SK-N-SH (cell line): ENCODE measurements around the gene MACROD2. TPM values are rescaled to one million over a fixed set of nuclear protein-coding genes. Genes with fewer than 3 reads are reported as not detected.

Source experiments
- CTCF ChIA-PET: fragments of 300-600, 350-600 bp; formaldehyde crosslinking; extraction: SDS; loops from one replicate; lab custom pipeline; 2021; lab: Yijun Ruan, JAX
- POLR2A ChIA-PET: fragments of 350-600 bp; sonication (Branson Sonifier 250); formaldehyde crosslinking; extraction: SDS; loops from one replicate; lab custom pipeline; 2020; ENCODE audit warnings: antibody characterized with exemption, inconsistent platforms; lab: Yijun Ruan, JAX
- DNase-seq: peaks from one replicate; pipeline ENCODE4 v3.0.0; 2012
- H2AFZ ChIP-seq: fragments of 200-600 bp; sonication (generic); 2 replicates; pipeline ENCODE4 v1.8.1; 2016; ENCODE audit warnings: antibody characterized with exemption, mild to moderate bottlenecking, low read depth
- H3F3A ChIP-seq: fragments of 200-600 bp; sonication (generic); replicated peaks from 2 replicates; pipeline ENCODE3; 2016; ENCODE audit warnings: antibody characterized with exemption, mild to moderate bottlenecking; ENCODE audit not compliant: insufficient read depth
- H3K27ac ChIP-seq, 2 experiments: fragments of 200-500 bp in 1 of 2; fragments of 200-600 bp in 1 of 2; sonication (Bioruptor generic) in 1 of 2; sonication (generic), shearing (Covaris generic) in 1 of 2; 2 replicates each; pipeline versions ENCODE4 v1.5.1 to v1.6.1; 2014 to 2016; ENCODE audit warnings: low read depth in 2 of 2, inconsistent platforms in 1 of 2, low read length in 1 of 2, mild to moderate bottlenecking in 1 of 2, mixed read lengths in 1 of 2
- H3K27me3 ChIP-seq: fragments of 200-600 bp; sonication (generic), shearing (Covaris generic); 2 replicates; pipeline ENCODE4 v1.6.1; 2016; ENCODE audit warnings: mixed run types; ENCODE audit not compliant: insufficient read depth
- H3K36me3 ChIP-seq, 2 experiments: fragments of 200-500 bp in 1 of 2; fragments of 200-600 bp in 1 of 2; sonication (Bioruptor generic) in 1 of 2; sonication (generic) in 1 of 2; replicated peaks in 1 of 2; 2 replicates each; pipeline versions ENCODE3 to v1.5.1; 2014 to 2016; ENCODE audit warnings: low read length in 1 of 2, mild to moderate bottlenecking in 1 of 2; ENCODE audit not compliant: insufficient read depth in 2 of 2, control insufficient read depth in 1 of 2
- H3K4me1 ChIP-seq, 2 experiments: fragments of 200-500 bp in 1 of 2; fragments of 200-600 bp in 1 of 2; sonication (Bioruptor generic) in 1 of 2; sonication (generic), shearing (Covaris generic) in 1 of 2; 2 replicates each; pipeline versions ENCODE4 v1.5.1 to v1.6.1; 2014 to 2016; ENCODE audit warnings: low read depth in 1 of 2, low read length in 1 of 2, mixed run types in 1 of 2; ENCODE audit not compliant: insufficient read depth in 2 of 2, control insufficient read depth in 1 of 2
- H3K4me2 ChIP-seq: fragments of 200-600 bp; sonication (generic), shearing (Covaris generic); 2 replicates; pipeline ENCODE4 v1.6.1; 2017; ENCODE audit warnings: mixed run types
- H3K4me3 ChIP-seq, 2 experiments: fragments of 200-500 bp in 1 of 2; fragments of 200-600 bp in 1 of 2; sonication (Bioruptor generic) in 1 of 2; sonication (generic), shearing (Covaris generic) in 1 of 2; 2 replicates each; pipeline versions ENCODE4 v1.5.1 to v1.8.1; 2014 to 2016; ENCODE audit warnings: low read depth in 2 of 2, inconsistent platforms in 1 of 2, low read length in 1 of 2, mild to moderate bottlenecking in 1 of 2, mixed read lengths in 1 of 2, moderate library complexity in 1 of 2
- H3K79me2 ChIP-seq: fragments of 200-600 bp; sonication (generic); 2 replicates; pipeline ENCODE4 v1.8.1; 2017; ENCODE audit warnings: mild to moderate bottlenecking; ENCODE audit not compliant: insufficient read depth
- H3K9ac ChIP-seq: fragments of 200-600 bp; sonication (generic); 2 replicates; pipeline ENCODE4 v1.6.1; 2017; ENCODE audit warnings: mixed run types
- H3K9me2 ChIP-seq: fragments of 200-600 bp; sonication (generic); 2 replicates; pipeline ENCODE4 v1.6.1; 2017; ENCODE audit warnings: mixed run types
- H3K9me3 ChIP-seq: fragments of 200-600 bp; sonication (generic); 2 replicates; pipeline ENCODE4 v1.6.1; 2017; ENCODE audit warnings: mixed run types, mild to moderate bottlenecking, moderate library complexity
- H4K20me1 ChIP-seq: fragments of 200-600 bp; sonication (generic); 2 replicates; pipeline ENCODE4 v1.6.1; 2017; ENCODE audit warnings: mild to moderate bottlenecking, mixed run types; ENCODE audit not compliant: insufficient read depth
- GABPA ChIP-seq: IDR thresholded peaks from 2 replicates; pipeline ENCODE4 v1.4.0; 2012; ENCODE audit warnings: low read depth, mild to moderate bottlenecking
- JUND ChIP-seq: IDR thresholded peaks from 2 replicates; pipeline ENCODE4 v1.4.0; 2012
- MEF2A ChIP-seq: IDR thresholded peaks from 2 replicates; pipeline ENCODE4 v1.4.0; 2012; ENCODE audit warnings: low read depth, borderline replicate concordance
- MXI1 ChIP-seq: IDR thresholded peaks from 2 replicates; pipeline ENCODE4 v1.6.1; 2012; ENCODE audit warnings: mild to moderate bottlenecking, low read depth, low read length, improper control_type of control experiment
- NRF1 ChIP-seq: IDR thresholded peaks from 2 replicates; pipeline ENCODE4 v1.6.1; 2012; ENCODE audit warnings: low read depth, mild to moderate bottlenecking, low read length
- POLR2AphosphoS5 ChIP-seq: IDR thresholded peaks from 2 replicates; pipeline ENCODE4 v1.6.1; 2012; ENCODE audit warnings: low read depth, low read length
- RFX5 ChIP-seq: IDR thresholded peaks from 2 replicates; pipeline ENCODE4 v1.6.1; 2012; ENCODE audit warnings: mild to moderate bottlenecking, improper control_type of control experiment, low read length
- RXRA ChIP-seq: IDR thresholded peaks from 2 replicates; pipeline ENCODE4 v1.4.0; 2012; ENCODE audit warnings: low read depth, mild to moderate bottlenecking, borderline replicate concordance
- SIN3A ChIP-seq: IDR thresholded peaks from 2 replicates; pipeline ENCODE4 v1.6.1; 2012; ENCODE audit warnings: low read depth, mild to moderate bottlenecking, low read length, moderate library complexity, borderline replicate concordance
- TAF1 ChIP-seq: IDR thresholded peaks from 2 replicates; pipeline ENCODE4 v1.6.1; 2012; ENCODE audit warnings: low read depth, mild to moderate bottlenecking, low read length, moderate library complexity, borderline replicate concordance
- TCF12 ChIP-seq: IDR thresholded peaks from 2 replicates; pipeline ENCODE4 v1.4.0; 2012
- TEAD4 ChIP-seq: IDR thresholded peaks from 2 replicates; pipeline ENCODE4 v1.4.0; 2012; ENCODE audit warnings: mild to moderate bottlenecking, borderline replicate concordance; ENCODE audit not compliant: insufficient read depth
- USF2 ChIP-seq: fragments of 150-350 bp; IDR thresholded peaks from 2 replicates; pipeline ENCODE4 v1.6.1; 2017; ENCODE audit warnings: antibody characterized with exemption, low read length, low read depth, borderline replicate concordance
- YY1 ChIP-seq: IDR thresholded peaks from 2 replicates; pipeline ENCODE4 v1.4.0; 2012; ENCODE audit warnings: low read depth, mild to moderate bottlenecking
- WGBS: methylation state at CpG from one replicate; pipeline ENCODE4 v1.1.6; 2017; ENCODE audit warnings: low lambda C conversion rate; 5-methylcytosine and 5-hydroxymethylcytosine counted together
- polyA plus RNA-seq, 3 experiments: library from polyadenylated mRNA; depleted of rRNA; stranded (reverse); fragments of >200 nt; gene quantifications; 2 replicates each; pipeline ENCODE4 v1.2.3, GENCODE V29; 2012
- TF ChIP-seq, protein P1 (sequence below): fragments of 150-350 bp; IDR thresholded peaks from 2 replicates; pipeline ENCODE4 v1.6.1; 2016; ENCODE audit warnings: mild to moderate bottlenecking, low read depth, low read length
- TF ChIP-seq, protein P2 (sequence below): fragments of 200-600 bp; sonication (generic); IDR thresholded peaks from 2 replicates; pipeline ENCODE4 v1.6.1; 2017; ENCODE audit warnings: antibody characterized with exemption, mild to moderate bottlenecking, moderate library complexity
- TF ChIP-seq, protein P3 (sequence below): IDR thresholded peaks from 2 replicates; pipeline ENCODE4 v1.4.0; 2012; ENCODE audit warnings: low read depth, borderline replicate concordance

MACROD2 gene
- polyA plus RNA-seq, 1 of the 3 experiments (the other 2 are of a cell fraction) = 0.33 TPM

GRCh38 chr20:15805154-15805553 lies 1809.8 kb downstream of the MACROD2 start (continued):
- TF ChIP-seq, protein P1, sequence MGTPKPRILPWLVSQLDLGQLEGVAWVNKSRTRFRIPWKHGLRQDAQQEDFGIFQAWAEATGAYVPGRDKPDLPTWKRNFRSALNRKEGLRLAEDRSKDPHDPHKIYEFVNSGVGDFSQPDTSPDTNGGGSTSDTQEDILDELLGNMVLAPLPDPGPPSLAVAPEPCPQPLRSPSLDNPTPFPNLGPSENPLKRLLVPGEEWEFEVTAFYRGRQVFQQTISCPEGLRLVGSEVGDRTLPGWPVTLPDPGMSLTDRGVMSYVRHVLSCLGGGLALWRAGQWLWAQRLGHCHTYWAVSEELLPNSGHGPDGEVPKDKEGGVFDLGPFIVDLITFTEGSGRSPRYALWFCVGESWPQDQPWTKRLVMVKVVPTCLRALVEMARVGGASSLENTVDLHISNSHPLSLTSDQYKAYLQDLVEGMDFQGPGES = no peak

GRCh38 chr20:15806105-15806504 lies 1810.8 kb downstream of the MACROD2 start:
- TF ChIP-seq MXI1 = no peak
- no peak for TF ChIP-seq JUND
- TF ChIP-seq RXRA = no peak
- no peak for TF ChIP-seq TAF1
- TF ChIP-seq, protein P2, sequence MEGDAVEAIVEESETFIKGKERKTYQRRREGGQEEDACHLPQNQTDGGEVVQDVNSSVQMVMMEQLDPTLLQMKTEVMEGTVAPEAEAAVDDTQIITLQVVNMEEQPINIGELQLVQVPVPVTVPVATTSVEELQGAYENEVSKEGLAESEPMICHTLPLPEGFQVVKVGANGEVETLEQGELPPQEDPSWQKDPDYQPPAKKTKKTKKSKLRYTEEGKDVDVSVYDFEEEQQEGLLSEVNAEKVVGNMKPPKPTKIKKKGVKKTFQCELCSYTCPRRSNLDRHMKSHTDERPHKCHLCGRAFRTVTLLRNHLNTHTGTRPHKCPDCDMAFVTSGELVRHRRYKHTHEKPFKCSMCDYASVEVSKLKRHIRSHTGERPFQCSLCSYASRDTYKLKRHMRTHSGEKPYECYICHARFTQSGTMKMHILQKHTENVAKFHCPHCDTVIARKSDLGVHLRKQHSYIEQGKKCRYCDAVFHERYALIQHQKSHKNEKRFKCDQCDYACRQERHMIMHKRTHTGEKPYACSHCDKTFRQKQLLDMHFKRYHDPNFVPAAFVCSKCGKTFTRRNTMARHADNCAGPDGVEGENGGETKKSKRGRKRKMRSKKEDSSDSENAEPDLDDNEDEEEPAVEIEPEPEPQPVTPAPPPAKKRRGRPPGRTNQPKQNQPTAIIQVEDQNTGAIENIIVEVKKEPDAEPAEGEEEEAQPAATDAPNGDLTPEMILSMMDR = no peak
- TF ChIP-seq SIN3A = no peak
- TF ChIP-seq USF2 = no peak
- TF ChIP-seq RFX5 = no peak
- TF ChIP-seq POLR2AphosphoS5 = no peak
- TF ChIP-seq, all 33 proteins: peak for 0

DNA sequence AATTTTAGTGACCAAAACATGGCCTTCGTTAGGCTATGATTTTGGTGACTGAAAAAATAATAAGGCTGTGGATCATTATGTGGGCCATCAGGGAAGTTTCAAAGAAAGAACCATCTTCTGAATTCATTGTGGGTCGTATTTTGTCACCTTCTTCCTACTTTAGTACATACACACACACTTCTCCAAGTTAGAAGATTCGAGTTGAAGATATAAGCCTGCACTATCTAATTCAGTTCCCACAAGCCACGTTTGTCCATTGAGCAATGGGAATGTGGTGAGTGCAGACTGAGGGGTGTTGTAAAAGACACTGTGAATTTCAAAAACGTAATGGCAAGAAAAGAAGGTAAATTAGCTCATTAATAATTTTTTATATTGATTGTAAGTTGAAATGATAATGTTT lies 1812.0 kb downstream of the MACROD2 start:
- POLR2A ChIA-PET = no interaction called here
- Histone ChIP-seq H3K36me3 (no peaks in the 10 kb centered on the region), H3K79me2 (no peaks in the 10 kb centered on the region), H3K4me3 (no peak overlapping the region), H3K27ac (no peak overlapping the region), H3K9ac (no peak overlapping the region), H2AFZ (no peak overlapping the region)
- 44% methylated on average over 5 of the region's 5 CpGs for WGBS
- TF ChIP-seq NRF1 (no peak), SIN3A (no peak), MXI1 (no peak), TCF12 (no peak), RFX5 (no peak), GABPA (no peak), YY1 (no peak), TEAD4 (no peak), JUND (no peak), MEF2A (no peak), USF2 (no peak)
- TF ChIP-seq, protein P3, sequence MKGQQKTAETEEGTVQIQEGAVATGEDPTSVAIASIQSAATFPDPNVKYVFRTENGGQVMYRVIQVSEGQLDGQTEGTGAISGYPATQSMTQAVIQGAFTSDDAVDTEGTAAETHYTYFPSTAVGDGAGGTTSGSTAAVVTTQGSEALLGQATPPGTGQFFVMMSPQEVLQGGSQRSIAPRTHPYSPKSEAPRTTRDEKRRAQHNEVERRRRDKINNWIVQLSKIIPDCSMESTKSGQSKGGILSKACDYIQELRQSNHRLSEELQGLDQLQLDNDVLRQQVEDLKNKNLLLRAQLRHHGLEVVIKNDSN = no peak
- TF ChIP-seq, all 33 proteins: peak for 0
- H3F3A ChIP-seq = no peaks in the 10 kb centered on the region
- no peaks in the 10 kb centered on the region for H3K4me1 ChIP-seq
- DNase-seq = no peak
- H4K20me1 ChIP-seq = no peaks in the 10 kb centered on the region
- H3K9me3 ChIP-seq = no peaks in the 10 kb centered on the region
- H3K27me3 ChIP-seq = no peaks in the 10 kb centered on the region
- H3K9me2 ChIP-seq = no peaks in the 10 kb centered on the region
- H3K4me2 ChIP-seq = no peak overlapping the region
- CTCF ChIA-PET = no interaction called here

More at GRCh38 chr20:15806105-15806504, 1810.8 kb downstream of the MACROD2 start:
- H2AFZ ChIP-seq = no peak overlapping the region
- H3K9me2 ChIP-seq = no peaks in the 10 kb centered on the region
- H3K4me1 ChIP-seq = no peaks in the 10 kb centered on the region
- no peaks in the 10 kb centered on the region for H3F3A ChIP-seq
- 45% methylated on average over 3 of the region's 3 CpGs for WGBS
- no peaks in the 10 kb centered on the region for H3K36me3 ChIP-seq
- no peak overlapping the region for H3K4me2 ChIP-seq
- CTCF ChIA-PET = interaction anchor here (0.8 kb wide), 2 partner anchors 9 to 15 kb away, joined by 4 read pairs; no protein-coding TSS in a partner anchor
- no peak overlapping the region for H3K9ac ChIP-seq
- no peak overlapping the region for H3K4me3 ChIP-seq
- no peaks in the 10 kb centered on the region for H3K27me3 ChIP-seq
- no peaks in the 10 kb centered on the region for H3K79me2 ChIP-seq
- no peaks in the 10 kb centered on the region for H4K20me1 ChIP-seq
- no peaks in the 10 kb centered on the region for H3K9me3 ChIP-seq
- POLR2A ChIA-PET = no interaction called here
- no peak overlapping the region for H3K27ac ChIP-seq
- no peak for DNase-seq
